Muscle of back (tissue), 11 donors: ENCODE measurements around the gene ZNF804A. TPM values are rescaled to one million over a fixed set of nuclear protein-coding genes. Genes with fewer than 3 reads are reported as not detected.
"Not testable (repeated sequence)": the region's sequence is repeated elsewhere in the genome, so short reads cannot be mapped to it uniquely, and the experiment has no call there.

Source experiments
- DNase-seq, 3 donors: peaks; one replicate each; pipeline versions ENCODE4 v3.0.0 to v3.0.0-alpha.2; 2013
- polyA plus RNA-seq, 10 donors: library from polyadenylated mRNA; unstranded; fragments of 120-200 nt; gene quantifications; one replicate each; pipeline ENCODE4 v1.2.1, GENCODE V29; 2013; ENCODE audit not compliant: insufficient read length in 10 of 10

The ZNF804A gene
- polyA plus RNA-seq, 10 donors: 0.08 to 0.62 (median 0.21) TPM

GRCh38 chr2:184727813-184728212, 129.5 kb downstream of the ZNF804A start:
- no peak for DNase-seq

GRCh38 chr2:184728411-184728810, 130.1 kb downstream of the ZNF804A start:
- no peak for DNase-seq

- no peak for DNase-seq
Observed at GRCh38 chr2:184729581-184729980, 131.3 kb downstream of the ZNF804A start.

- no peak for DNase-seq
Observed at GRCh38 chr2:184730288-184730687, 132.0 kb downstream of the ZNF804A start.

- DNase-seq: no peak
Observed at GRCh38 chr2:184734338-184734737, 136.0 kb downstream of the ZNF804A start.

- DNase-seq: no peak
Observed at GRCh38 chr2:184735611-184736010, 137.3 kb downstream of the ZNF804A start.

- no peak for DNase-seq
Observed at GRCh38 chr2:184743096-184743495, 144.8 kb downstream of the ZNF804A start.

GRCh38 chr2:184756161-184756560, 157.8 kb downstream of the ZNF804A start:
- no peak for DNase-seq

GRCh38 chr2:184756885-184757284, 158.6 kb downstream of the ZNF804A start:
- no peak for DNase-seq

- not testable (repeated sequence) for DNase-seq
Observed at GRCh38 chr2:184759557-184760255, 161.4 kb downstream of the ZNF804A start.

GRCh38 chr2:184760931-184761330, 162.6 kb downstream of the ZNF804A start:
- DNase-seq: no peak

GRCh38 chr2:184765112-184765895, 167.0 kb downstream of the ZNF804A start:
- DNase-seq: no peak

- no peak for DNase-seq
Observed at GRCh38 chr2:184767059-184767458, 168.7 kb downstream of the ZNF804A start.

GRCh38 chr2:184769023-184769422, 170.7 kb downstream of the ZNF804A start:
- DNase-seq: peak in 2 of 3 donors; percentile 6 to 38

GRCh38 chr2:184769686-184770085, 171.4 kb downstream of the ZNF804A start:
- DNase-seq: no peak

GRCh38 chr2:184779777-184780176, 181.4 kb downstream of the ZNF804A start:
- no peak for DNase-seq

- DNase-seq: no peak
Observed at GRCh38 chr2:184780384-184780783, 182.1 kb downstream of the ZNF804A start.

- no peak for DNase-seq
Observed at GRCh38 chr2:184780944-184781343, 182.6 kb downstream of the ZNF804A start.

GRCh38 chr2:184783576-184783975, 185.2 kb downstream of the ZNF804A start:
- no peak for DNase-seq

- no peak for DNase-seq
Observed at GRCh38 chr2:184793176-184793575, 194.8 kb downstream of the ZNF804A start.

GRCh38 chr2:184799379-184799778, 201.1 kb downstream of the ZNF804A start:
- DNase-seq: no peak

GRCh38 chr2:184814421-184814820, 216.1 kb downstream of the ZNF804A start:
- DNase-seq: no peak

- no peak for DNase-seq
Observed at GRCh38 chr2:184815824-184816223, 217.5 kb downstream of the ZNF804A start.
